Fibroblast of lung (primary cell): ENCODE results near the gene NRROS.

ENCODE experiments used
- EZH2 ChIP-seq: IDR thresholded peaks from 2 replicates; pipeline ENCODE4 v1.5.1; 2012; ENCODE audit warnings: low read length, control low read depth, mild to moderate bottlenecking; ENCODE audit errors: missing control alignments
- TF ChIP-seq, protein P1 (sequence below), 2 donors: IDR thresholded peaks in 1 of 2; conservative IDR thresholded peaks in 1 of 2; 1 replicate in 1 of 2; 2 replicates in 1 of 2; pipeline ENCODE4 v1.5.1; 2011 to 2012; ENCODE audit warnings: low read length in 2 of 2, control low read depth in 1 of 2, inconsistent platforms in 1 of 2, low read depth in 1 of 2, mild to moderate bottlenecking in 1 of 2

DNA sequence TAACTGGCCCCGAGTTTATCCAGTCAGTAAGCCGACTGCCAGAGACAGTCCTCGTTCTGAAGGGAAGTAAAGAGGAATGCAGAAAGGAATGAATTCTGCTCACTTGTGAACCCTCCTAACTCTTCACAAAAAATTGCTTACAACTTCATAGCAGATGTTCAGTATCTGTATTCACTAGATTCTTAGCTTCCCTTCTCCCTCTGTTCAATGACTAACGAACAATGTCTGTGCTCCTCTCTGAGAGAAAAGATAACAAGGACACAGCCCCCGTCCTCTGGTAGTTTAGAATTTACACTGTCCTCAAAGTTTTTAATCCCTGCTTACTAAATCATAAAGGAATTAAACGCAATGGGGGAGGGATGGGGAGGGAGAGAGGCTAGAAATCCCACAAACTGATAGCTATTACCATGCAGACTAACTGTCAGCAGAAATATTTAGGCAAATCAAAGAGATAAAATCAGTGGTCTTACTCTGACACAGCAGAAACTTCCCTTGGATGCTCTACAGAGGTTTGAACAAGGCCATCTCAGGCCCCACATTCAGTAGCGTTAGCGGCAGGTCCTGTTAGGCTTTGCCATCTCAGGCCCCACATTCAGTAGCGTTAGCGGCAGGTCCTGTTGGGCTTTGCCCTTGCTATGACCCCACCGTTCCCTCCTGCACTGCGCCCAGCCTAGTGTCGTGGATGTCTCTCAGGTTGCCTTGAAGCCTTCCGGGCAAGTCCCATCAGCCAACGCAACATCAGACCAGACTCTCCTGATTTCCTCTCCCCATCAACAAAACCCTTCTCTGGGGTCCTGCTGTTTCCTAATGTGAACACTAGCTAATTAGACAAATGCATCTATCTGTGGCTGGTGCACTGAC lies 23.4 kb downstream of the NRROS start:
- TF ChIP-seq, protein P1, sequence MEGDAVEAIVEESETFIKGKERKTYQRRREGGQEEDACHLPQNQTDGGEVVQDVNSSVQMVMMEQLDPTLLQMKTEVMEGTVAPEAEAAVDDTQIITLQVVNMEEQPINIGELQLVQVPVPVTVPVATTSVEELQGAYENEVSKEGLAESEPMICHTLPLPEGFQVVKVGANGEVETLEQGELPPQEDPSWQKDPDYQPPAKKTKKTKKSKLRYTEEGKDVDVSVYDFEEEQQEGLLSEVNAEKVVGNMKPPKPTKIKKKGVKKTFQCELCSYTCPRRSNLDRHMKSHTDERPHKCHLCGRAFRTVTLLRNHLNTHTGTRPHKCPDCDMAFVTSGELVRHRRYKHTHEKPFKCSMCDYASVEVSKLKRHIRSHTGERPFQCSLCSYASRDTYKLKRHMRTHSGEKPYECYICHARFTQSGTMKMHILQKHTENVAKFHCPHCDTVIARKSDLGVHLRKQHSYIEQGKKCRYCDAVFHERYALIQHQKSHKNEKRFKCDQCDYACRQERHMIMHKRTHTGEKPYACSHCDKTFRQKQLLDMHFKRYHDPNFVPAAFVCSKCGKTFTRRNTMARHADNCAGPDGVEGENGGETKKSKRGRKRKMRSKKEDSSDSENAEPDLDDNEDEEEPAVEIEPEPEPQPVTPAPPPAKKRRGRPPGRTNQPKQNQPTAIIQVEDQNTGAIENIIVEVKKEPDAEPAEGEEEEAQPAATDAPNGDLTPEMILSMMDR (conservative IDR thresholded peaks at IDR 0.05 in 1 of 2, IDR thresholded peaks at IDR 0.05 in 1 of 2; ENCODE audit: low read depth in 1 of 2, low read length in 2 of 2), result no peak
- TF ChIP-seq EZH2, result no peak
